Measurements from ENCODE around the gene ACADVL.

- TF ChIP-seq, protein P1, sequence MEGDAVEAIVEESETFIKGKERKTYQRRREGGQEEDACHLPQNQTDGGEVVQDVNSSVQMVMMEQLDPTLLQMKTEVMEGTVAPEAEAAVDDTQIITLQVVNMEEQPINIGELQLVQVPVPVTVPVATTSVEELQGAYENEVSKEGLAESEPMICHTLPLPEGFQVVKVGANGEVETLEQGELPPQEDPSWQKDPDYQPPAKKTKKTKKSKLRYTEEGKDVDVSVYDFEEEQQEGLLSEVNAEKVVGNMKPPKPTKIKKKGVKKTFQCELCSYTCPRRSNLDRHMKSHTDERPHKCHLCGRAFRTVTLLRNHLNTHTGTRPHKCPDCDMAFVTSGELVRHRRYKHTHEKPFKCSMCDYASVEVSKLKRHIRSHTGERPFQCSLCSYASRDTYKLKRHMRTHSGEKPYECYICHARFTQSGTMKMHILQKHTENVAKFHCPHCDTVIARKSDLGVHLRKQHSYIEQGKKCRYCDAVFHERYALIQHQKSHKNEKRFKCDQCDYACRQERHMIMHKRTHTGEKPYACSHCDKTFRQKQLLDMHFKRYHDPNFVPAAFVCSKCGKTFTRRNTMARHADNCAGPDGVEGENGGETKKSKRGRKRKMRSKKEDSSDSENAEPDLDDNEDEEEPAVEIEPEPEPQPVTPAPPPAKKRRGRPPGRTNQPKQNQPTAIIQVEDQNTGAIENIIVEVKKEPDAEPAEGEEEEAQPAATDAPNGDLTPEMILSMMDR (IDR thresholded peaks at IDR 0.05; ENCODE audit: insufficient read depth, low read length) = no peak
- TF ChIP-seq, protein P2, sequence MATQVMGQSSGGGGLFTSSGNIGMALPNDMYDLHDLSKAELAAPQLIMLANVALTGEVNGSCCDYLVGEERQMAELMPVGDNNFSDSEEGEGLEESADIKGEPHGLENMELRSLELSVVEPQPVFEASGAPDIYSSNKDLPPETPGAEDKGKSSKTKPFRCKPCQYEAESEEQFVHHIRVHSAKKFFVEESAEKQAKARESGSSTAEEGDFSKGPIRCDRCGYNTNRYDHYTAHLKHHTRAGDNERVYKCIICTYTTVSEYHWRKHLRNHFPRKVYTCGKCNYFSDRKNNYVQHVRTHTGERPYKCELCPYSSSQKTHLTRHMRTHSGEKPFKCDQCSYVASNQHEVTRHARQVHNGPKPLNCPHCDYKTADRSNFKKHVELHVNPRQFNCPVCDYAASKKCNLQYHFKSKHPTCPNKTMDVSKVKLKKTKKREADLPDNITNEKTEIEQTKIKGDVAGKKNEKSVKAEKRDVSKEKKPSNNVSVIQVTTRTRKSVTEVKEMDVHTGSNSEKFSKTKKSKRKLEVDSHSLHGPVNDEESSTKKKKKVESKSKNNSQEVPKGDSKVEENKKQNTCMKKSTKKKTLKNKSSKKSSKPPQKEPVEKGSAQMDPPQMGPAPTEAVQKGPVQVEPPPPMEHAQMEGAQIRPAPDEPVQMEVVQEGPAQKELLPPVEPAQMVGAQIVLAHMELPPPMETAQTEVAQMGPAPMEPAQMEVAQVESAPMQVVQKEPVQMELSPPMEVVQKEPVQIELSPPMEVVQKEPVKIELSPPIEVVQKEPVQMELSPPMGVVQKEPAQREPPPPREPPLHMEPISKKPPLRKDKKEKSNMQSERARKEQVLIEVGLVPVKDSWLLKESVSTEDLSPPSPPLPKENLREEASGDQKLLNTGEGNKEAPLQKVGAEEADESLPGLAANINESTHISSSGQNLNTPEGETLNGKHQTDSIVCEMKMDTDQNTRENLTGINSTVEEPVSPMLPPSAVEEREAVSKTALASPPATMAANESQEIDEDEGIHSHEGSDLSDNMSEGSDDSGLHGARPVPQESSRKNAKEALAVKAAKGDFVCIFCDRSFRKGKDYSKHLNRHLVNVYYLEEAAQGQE (IDR thresholded peaks at IDR 0.05; ENCODE audit: insufficient replicate concordance, low read depth) = no peak
- TF ChIP-seq GABPA (IDR thresholded peaks at IDR 0.05; ENCODE audit: low read depth) = peak; percentile 86
- 0 out of 2 replicates have a peak, but pooled peaks have one; percentile 22 for TF ChIP-seq POLR2AphosphoS5 (IDR thresholded peaks at IDR 0.05; ENCODE audit: low read depth)
- peak; percentile 73 for TF ChIP-seq SPI1 (IDR thresholded peaks at IDR 0.05; ENCODE audit: borderline replicate concordance, low read depth)
These were observed 19.6 kb downstream of the ACADVL start, which contains the start of gene PHF23 for GRCh38 chr17:7239091-7240027.

Data from HL-60 (cell line).